Adrenal gland (tissue), 12 donors: ENCODE results near the gene WWOX. TPM values are rescaled to one million over a fixed set of nuclear protein-coding genes. Genes with fewer than 3 reads are reported as not detected.

Experiments
- DNase-seq, 7 donors: peaks; one replicate each; pipeline ENCODE4 v3.0.0-alpha.2; 2019 to 2020
- H3K27ac ChIP-seq, 5 donors: fragments of 200-600 bp; sonication (generic) in 4 of 5; 1 replicate in 3 of 5; 2 replicates in 2 of 5; pipeline versions ENCODE4 v1.5.1 to v1.8.0; 2016 to 2020; ENCODE audit warnings: mild to moderate bottlenecking in 1 of 5
- H3K27me3 ChIP-seq: fragments of 200-600 bp; 2 replicates; pipeline ENCODE4 v1.8.0; 2021
- H3K36me3 ChIP-seq, 2 donors: fragments of 200-600 bp; replicated peaks in 1 of 2; 1 replicate in 1 of 2; 2 replicates in 1 of 2; pipeline versions ENCODE4 v1.5.1 to v1.8.0; 2018 to 2022
- H3K4me1 ChIP-seq, 2 donors: fragments of 200-600 bp; replicated peaks in 1 of 2; 1 replicate in 1 of 2; 2 replicates in 1 of 2; pipeline versions ENCODE4 v1.5.1 to v1.8.0; 2018 to 2021
- H3K4me3 ChIP-seq, 4 donors: fragments of 200-600 bp; sonication (generic) in 3 of 4; one replicate each; pipeline ENCODE4 v1.5.1; 2016 to 2018
- H3K9me3 ChIP-seq, 3 donors: fragments of 200-600 bp; sonication (generic) in 1 of 3; replicated peaks in 1 of 3; 1 replicate in 2 of 3; 2 replicates in 1 of 3; pipeline versions ENCODE4 v1.5.1 to v1.8.0; 2016 to 2021
- CTCF ChIP-seq, 6 experiments: fragments of 450-650 bp in 4 of 6; fragments of 200-600 bp in 2 of 6; sonication (generic) in 1 of 6; IDR thresholded peaks; 1 replicate in 5 of 6; 2 replicates in 1 of 6; pipeline versions ENCODE4 v1.5.1 to v1.8.0; 2016 to 2021; ENCODE audit warnings: antibody characterized with exemption in 6 of 6, mild to moderate bottlenecking in 2 of 6, moderate library complexity in 1 of 6
- POLR2A ChIP-seq, 2 donors: fragments of 450-650 bp; IDR thresholded peaks; one replicate each; pipeline ENCODE4 v1.6.1; 2017; ENCODE audit warnings: antibody characterized with exemption in 2 of 2, mild to moderate bottlenecking in 2 of 2, moderate library complexity in 1 of 2
- WGBS, 4 donors: extraction: QIAGEN DNeasy Blood & Tissue Kit in 2 of 4; methylation state at CpG; one replicate each; pipeline versions ENCODE4 v1.1.5 to v1.1.7; 2013 to 2017; 5-methylcytosine and 5-hydroxymethylcytosine counted together
- intact Hi-C, 2 donors: fragments of 100-400 bp; cut with DNase I; formaldehyde crosslinking; loops; one replicate each; pipeline versions ENCODE4 v1.14.1 to v1.15.0; 2022 to 2023
- polyA plus RNA-seq, 3 donors: library from polyadenylated mRNA; stranded (reverse); fragments of 200-250 nt in 2 of 3; fragments of 350-450 nt in 1 of 3; fragmentation: Illumina TruSeq in 1 of 3; extraction: RNeasy Lipid Tissue Mini Kit (QIAGEN cat#74804) in 1 of 3; gene quantifications; one replicate each; pipeline ENCODE4 v1.2.3, GENCODE V29; 2013 to 2014
- total RNA-seq, 9 donors: library from RNA; depleted of rRNA in 4 of 9; stranded (reverse); fragments of >200 nt in 4 of 9; fragments of 120-200 nt in 1 of 9; fragmentation: NEBNext Ultra II Directional in 1 of 9; extraction: Animal tissue kit (Norgen Biotek cat#: 25700) in 1 of 9; gene quantifications; one replicate each; pipeline versions ENCODE4 v1.1.0 to v1.2.4, GENCODE V29; 2013 to 2023
- donor health status: healthy with polysubstance abuse.
- donor health status: Bipolar disorder and iron deficiency.
- donor health status: DM: yes; HTN: yes; CAD: no.
- donor health status: DM: no; HTN: no; CAD: no.
- donor health status: DM: no; HTN: no; CAD: no.
- donor health status: DM: yes; HTN: yes; CAD: no.

Gene WWOX
- total and polyA plus RNA-seq, 12 donors, result 11.8 to 74.6 (median 20.5) TPM

GRCh38 chr16:78224342-78224741, 124.9 kb downstream of the WWOX start:
- WGBS, 4 donors, result 64 to 80% (median 68%) methylated on average over 2 of the region's 2 CpGs
- DNase-seq, result no peak
- no peaks in the 10 kb centered on the region for H3K4me1 ChIP-seq
- intact Hi-C loops, result no loop called here
- TF ChIP-seq CTCF (IDR thresholded peaks at IDR 0.05) (no peak), POLR2A (IDR thresholded peaks at IDR 0.05) (no peak)
- no peaks in the 10 kb centered on the region for H3K27me3 ChIP-seq
- no peak overlapping the region for H3K4me3 ChIP-seq
- H3K36me3 ChIP-seq, result no peaks in the 10 kb centered on the region
- no peaks in the 10 kb centered on the region for H3K9me3 ChIP-seq
- H3K27ac ChIP-seq, result no peak overlapping the region

- 75 to 83% (median 78%) methylated on average over 3 of the region's 3 CpGs for WGBS, 4 donors
- intact Hi-C loops, result no loop called here
These were observed 126.5 kb downstream of the WWOX start for GRCh38 chr16:78225919-78226318.

DNA sequence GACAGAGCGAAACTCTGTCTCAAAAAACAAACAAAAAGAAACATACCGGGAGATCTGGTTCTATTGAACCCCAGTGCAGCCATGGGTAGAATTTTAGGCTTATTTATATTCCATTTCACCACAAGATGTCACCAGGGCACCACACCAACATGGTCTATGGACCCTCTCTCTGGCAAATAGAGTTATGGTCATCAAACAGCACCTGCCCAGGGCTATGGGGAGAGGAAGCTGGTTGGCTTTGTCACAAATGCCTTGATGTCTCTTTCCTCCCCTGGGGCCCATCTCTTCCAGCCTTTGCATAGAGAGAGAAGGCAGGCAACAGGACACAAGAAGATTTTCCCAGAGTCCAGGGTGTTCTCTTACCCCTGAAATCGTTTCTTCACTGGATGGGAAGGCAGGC, 128.4 kb downstream of the WWOX start:
- Histone ChIP-seq H3K9me3 (no peaks in the 10 kb centered on the region), H3K4me1 (no peaks in the 10 kb centered on the region), H3K27me3 (no peaks in the 10 kb centered on the region), H3K4me3 (no peak overlapping the region), H3K36me3 (no peaks in the 10 kb centered on the region), H3K27ac (no peak overlapping the region)
- 87 to 94% (median 91%) methylated on average over 3 of the region's 3 CpGs for WGBS, 4 donors
- no peak for DNase-seq
- intact Hi-C loops, result no loop called here
- no peak for TF ChIP-seq POLR2A (IDR thresholded peaks at IDR 0.05)
- TF ChIP-seq CTCF (IDR thresholded peaks at IDR 0.05), result peak in 1 of 6 experiments; percentile 19

More at GRCh38 chr16:78225919-78226318, 126.5 kb downstream of the WWOX start:
- Histone ChIP-seq H3K9me3 (no peaks in the 10 kb centered on the region), H3K4me3 (no peak overlapping the region), H3K36me3 (no peaks in the 10 kb centered on the region), H3K27me3 (no peaks in the 10 kb centered on the region), H3K27ac (no peak overlapping the region), H3K4me1 (no peaks in the 10 kb centered on the region)
- DNase-seq, result no peak
- no peak for TF ChIP-seq POLR2A (IDR thresholded peaks at IDR 0.05)
- TF ChIP-seq CTCF (IDR thresholded peaks at IDR 0.05), result no peak

- Histone ChIP-seq H3K9me3 (no peaks in the 10 kb centered on the region), H3K4me3 (no peak overlapping the region), H3K27ac (no peak overlapping the region), H3K27me3 (no peaks in the 10 kb centered on the region), H3K36me3 (no peaks in the 10 kb centered on the region), H3K4me1 (no peaks in the 10 kb centered on the region)
- DNase-seq, result no peak
- TF ChIP-seq CTCF (IDR thresholded peaks at IDR 0.05), result no peak
- no peak for TF ChIP-seq POLR2A (IDR thresholded peaks at IDR 0.05)
- 78 to 82% (median 80%) methylated on average over 4 of the region's 4 CpGs for WGBS, 4 donors
- intact Hi-C loops, result no loop called here
These were observed 129.2 kb downstream of the WWOX start for GRCh38 chr16:78228704-78229103.
